Measurements from ENCODE around the gene HIVEP3.

Gene HIVEP3

GRCh38 chr1:41524676-41525675, 393.7 kb downstream of the HIVEP3 start:
- FAIRE-seq: no peak

GRCh38 chr1:41523949-41524675, 394.6 kb downstream of the HIVEP3 start:
- FAIRE-seq: no peak

DNA sequence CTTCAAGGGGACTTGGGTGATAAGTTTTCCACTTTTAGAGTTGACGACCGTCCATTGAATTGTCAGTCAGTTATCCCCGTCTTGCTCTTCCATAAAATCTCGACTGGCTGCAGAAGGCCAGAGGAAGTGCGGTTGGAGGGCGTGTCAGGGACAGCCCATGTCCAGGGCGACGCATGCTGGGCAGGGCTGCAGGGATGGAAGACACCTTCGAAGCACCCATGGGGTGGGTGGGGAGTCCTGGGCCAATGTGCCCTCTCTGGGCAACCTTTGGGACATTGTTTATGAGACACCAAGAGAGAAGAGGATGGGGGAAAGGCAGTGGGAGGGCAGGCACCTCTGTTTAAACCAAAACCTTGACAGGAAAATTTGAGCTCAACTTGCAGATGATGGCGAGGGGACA, 395.7 kb downstream of the HIVEP3 start:
- FAIRE-seq: no peak

- FAIRE-seq: no peak
Measured at GRCh38 chr1:41521766-41522165, 397.0 kb downstream of the HIVEP3 start.

DNA sequence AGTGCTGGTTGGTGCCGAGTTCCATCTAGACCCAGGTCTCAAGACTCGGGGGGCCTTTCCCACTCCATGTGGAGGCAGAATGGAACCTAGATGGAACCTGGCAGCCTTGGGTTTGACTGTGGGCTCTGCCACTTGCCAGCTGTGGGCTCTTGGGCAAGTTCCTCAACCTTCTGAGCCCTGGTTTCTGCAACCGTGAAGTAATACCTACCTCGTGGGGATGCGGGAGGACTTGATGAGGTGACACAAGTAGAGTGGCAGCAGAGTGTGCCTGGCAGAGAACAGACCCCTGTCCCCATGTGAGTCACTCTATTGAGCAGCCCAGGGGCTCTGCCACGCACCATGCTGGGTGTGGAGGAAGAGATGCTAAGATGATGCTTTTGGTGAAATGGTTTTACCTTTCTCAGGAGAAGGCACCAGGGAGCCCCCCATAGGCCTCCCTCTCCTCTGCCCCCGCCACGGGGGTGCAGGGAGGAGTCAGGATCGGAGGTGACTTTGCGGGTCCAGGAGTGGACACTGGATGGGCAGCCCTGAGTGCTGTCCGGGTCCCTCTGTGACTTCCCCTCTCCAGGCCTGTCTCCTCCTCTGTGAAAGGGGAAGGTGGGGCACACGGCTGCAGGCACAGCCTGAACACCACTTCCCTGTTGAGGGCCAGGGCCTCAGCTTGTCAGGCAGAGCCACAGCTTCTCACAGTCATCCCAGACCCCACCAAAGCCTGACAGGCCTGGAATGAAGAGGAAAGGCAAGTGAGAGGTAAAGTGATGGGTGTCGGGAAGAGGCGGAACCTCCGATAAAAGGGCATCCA, 397.6 kb downstream of the HIVEP3 start:
- no peak for FAIRE-seq

DNA sequence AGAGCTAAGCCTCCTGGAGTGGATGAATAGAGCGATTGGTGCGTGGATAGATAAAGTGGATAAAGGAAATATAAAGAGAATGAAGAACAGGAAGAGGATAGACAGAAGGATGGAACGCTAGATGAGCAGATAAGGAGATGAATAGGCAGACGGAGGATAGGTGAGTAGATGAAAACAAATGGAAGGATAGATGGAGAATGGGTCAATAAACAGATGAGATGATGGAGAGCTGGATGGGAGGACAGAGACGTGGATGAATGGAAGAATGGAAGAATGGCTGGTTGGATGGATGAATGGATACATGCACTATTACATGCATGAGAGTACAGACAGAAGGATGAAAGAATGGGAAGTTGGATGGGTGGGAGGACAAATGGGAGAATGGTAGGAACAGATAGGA, 399.1 kb downstream of the HIVEP3 start:
- no peak for FAIRE-seq

DNA sequence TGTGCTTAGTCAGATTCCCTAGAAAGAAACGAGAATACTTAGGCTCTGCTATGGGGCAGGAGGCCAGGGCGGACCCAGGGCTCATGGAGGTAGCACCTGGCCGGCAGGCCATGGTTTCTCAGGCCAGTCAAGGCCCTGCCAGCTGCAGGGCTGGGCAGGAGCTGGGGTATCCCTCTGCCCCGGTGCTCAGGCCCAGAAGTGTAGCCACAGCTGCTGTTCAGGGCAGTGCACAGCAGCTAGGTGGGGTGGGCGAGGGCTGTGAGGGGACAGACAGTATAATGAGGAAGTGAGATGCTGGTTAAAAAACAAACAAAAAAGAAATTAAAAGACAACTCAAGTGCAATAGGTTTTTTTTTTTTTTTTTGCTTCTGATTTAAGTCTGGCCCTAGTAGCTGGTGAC, 400.3 kb downstream of the HIVEP3 start:
- no peak for FAIRE-seq

DNA sequence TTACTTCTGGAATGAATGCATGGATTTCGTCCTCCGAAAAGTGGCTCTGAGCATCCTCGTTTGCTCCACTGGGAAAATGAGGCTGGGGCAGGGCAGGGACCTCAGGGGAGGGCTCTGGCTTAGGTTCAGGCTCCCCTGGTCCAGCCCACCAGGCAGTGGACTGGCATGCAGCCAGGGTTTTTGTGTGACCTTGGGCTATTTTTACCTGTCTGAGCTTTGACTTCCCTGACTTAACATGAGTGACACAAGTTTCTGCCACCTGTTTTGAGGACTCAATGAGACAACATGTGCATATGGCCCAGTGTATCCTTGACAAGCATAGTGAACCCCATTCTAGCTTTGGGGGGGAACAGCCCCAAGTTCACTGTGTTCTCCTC, 401.7 kb downstream of the HIVEP3 start:
- FAIRE-seq: no peak

DNA sequence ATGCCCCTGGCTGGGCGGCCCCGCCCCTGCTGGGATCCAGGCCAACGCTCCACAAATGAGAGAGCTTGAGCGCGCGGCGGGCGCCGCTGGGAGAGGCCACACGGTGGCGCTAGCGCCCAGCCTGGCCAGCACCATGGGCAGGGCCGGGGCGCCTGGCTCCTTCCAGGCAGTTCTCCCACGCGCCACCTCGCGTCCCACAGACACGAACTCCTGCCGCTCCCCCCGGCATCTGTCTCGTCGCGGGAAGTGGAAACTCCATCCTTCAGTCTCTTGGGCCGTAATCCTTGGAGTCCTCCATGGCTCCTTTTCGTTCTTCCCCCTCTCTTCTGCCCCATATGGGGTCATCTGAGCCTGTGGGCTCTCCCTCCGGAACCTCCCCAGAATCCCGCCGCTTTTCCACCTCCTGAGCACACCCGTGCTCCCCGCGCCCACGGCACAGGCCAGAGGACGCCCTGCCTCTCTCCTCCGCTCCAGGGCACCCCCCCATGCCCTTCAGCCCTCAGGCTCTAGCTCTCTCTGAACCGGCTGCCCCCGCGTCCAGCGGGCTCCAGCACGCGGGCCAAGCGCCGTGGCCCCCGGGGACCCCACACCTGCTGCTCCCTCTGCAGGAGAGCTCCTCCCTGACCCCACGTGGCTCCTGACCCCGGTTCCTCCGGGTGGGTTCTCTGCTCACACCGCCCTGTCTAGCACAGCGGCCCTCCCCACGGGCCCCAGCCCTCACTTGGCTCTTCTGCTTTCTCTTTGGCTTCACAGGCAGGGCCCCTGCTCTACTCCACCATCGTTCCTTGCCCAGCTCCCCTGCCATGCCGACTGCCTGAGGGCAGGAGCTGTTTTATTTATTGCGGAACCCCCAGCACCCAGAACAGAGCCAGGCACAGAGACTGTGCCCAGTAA, 402.3 kb downstream of the HIVEP3 start:
- FAIRE-seq: no peak

DNA sequence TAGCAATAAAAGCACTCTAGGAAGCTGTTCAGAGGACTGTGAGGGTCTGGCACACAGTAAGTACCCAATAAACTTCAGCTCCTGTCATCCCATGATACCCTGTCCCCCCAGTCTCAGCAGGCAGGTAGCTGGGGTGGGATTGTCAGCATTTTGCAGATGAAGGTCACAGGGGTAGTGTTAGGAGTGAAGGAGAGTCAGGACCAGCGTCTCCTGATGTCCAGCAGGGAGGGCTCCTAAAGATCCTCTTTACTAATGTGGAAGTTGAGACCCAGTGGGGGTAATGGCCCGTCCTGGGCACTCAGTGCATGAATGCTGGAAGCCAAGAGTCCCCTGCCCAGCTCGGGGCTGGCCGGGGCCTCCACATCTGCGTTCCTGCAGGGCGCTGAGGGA, 402.9 kb downstream of the HIVEP3 start:
- no peak for FAIRE-seq

DNA sequence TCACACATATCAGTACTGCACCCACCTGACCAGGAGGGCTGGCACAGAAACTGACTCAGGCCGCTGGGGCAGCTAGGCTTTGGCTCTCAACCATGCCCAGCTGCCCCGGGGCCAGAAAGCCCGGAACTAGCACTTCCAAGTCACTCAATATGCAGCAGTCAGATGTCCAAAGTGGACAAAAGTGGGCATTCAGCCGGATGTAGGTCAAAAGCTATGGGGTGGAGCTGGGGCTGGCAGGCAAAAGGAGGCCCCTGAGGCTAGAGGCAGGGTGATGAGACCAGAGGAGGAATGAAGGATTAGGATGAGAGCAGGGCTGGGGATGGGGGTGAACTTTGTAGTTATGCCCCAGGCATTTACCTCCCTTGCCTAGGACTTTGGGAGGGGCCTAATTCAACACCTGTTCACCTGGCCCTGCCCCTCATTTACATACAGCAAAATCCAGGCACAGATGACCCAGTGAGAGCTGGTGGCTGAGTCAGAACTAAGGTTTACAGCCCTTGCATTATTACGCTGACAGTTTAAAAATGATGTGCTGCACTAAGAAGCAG, 403.5 kb downstream of the HIVEP3 start:
- no peak for FAIRE-seq

- no peak for FAIRE-seq
Measured at GRCh38 chr1:41514381-41514780, 404.3 kb downstream of the HIVEP3 start.

GRCh38 chr1:41513383-41513735, 405.4 kb downstream of the HIVEP3 start:
- FAIRE-seq: no peak

DNA sequence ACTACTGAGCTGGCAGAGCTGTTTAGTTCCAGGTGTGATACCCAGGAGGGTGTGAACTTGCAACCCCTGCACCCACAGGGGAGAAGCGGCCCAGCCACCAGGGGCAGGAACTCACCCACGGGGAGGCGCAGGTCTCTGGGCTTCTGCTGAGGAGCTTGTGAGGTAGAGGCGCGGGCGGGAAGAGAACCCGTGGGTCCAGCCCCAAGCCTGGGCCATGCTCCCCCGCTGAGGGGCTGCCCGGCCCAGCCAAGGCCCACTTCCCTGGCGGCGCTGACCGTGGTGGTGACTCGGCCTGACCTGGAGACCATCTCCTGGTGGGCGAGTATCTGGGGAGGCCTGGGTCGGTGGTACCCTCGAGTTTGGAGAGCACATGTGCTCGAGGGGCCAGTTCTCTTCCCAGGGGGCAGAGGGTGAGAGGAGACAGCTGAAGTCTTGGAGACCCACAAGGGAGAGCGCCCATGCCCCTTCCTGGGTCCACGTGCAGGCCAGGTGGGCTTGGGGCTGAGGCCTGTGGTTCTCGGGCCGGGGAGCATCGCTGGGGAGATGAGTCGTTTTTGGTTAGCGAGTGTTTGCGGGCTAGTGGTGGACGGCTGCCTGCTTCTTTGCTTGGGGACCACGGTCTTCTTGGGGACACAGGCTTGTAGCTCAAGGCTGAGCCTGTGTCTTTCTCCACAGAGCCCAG, 405.9 kb downstream of the HIVEP3 start:
- no peak for FAIRE-seq

DNA sequence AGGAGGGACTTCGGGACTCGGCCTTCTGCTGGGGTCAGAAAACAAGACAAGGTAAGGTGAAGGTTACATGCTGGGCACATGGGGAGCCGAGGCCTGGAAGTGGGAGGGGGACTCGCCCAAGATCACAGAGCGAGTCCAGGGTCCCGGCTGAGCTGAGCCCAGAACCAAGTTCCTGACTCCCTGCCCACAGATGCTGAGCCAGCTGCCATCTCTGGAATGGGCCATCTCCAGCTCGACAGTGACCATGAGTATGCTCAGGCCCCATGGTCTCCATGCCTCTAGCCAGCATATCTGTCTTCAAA, 407.5 kb downstream of the HIVEP3 start:
- no peak for FAIRE-seq

GRCh38 chr1:41510531-41511238, 408.0 kb downstream of the HIVEP3 start:
- FAIRE-seq: no peak

GRCh38 chr1:41509270-41509671, 409.5 kb downstream of the HIVEP3 start:
- no peak for FAIRE-seq

DNA sequence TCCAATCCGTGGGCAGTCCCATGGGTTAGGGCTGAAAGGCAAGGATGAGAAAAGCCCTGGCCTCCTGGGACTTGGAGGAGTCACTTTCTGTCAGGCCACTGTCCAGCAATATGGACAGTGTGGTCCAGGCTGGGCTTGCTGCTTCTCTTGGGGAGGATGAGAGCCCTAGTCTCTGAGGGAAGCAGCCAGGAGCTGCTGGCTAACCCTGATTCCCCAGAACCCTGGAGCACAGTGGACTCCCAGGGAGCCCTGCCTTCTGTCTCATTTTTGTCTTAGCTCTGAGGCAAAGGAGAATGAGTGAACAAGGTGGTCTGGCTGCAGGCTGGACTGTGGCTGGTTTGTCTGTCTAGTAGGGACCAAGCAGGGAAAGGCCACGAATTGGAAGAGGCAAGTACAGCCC, 410.4 kb downstream of the HIVEP3 start:
- FAIRE-seq: no peak

GRCh38 chr1:41507836-41508235, 410.9 kb downstream of the HIVEP3 start:
- no peak for FAIRE-seq

- FAIRE-seq: no peak
Measured at GRCh38 chr1:41507110-41507720, 411.5 kb downstream of the HIVEP3 start.
